ENCODE data around the gene KLF3. TPM values are rescaled to one million over a fixed set of nuclear protein-coding genes. Genes with fewer than 3 reads are reported as not detected.

The KLF3 gene
- total and polyA plus RNA-seq, 2 experiments from 2014 or later: 15.0 to 16.5 TPM

DNA sequence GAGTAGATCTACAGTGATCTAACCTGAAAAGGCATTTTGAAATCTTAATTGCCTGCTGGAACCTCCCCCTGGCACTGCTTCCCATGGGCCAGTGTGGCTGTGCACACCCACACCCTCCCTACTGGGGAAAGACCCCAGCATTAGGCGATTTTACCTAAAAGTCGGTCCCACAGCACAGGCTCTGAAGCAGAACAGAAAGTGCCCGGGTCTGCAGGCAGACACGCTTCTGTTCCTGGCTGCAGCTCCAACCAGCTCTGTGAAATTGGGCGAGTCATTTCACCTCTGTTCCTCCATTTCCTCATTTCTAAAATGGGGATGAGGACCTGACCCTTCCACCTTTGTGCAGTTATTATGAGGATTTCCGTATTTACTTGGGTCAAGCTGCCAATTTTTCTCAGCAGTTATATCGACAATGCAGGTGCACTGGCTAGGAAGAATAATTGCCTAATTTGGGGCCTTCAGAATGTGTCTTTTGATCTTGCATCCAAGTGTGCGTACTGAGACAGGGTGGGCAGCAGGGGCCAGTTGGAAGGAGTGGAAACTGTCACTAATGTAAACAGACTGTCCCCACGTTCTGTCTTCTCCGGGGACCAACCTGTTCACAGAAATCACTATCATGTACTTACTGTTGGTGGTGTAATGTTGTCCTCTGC is 7.1 kb downstream of the KLF3 start (continued):
- TF ChIP-seq, protein P1, sequence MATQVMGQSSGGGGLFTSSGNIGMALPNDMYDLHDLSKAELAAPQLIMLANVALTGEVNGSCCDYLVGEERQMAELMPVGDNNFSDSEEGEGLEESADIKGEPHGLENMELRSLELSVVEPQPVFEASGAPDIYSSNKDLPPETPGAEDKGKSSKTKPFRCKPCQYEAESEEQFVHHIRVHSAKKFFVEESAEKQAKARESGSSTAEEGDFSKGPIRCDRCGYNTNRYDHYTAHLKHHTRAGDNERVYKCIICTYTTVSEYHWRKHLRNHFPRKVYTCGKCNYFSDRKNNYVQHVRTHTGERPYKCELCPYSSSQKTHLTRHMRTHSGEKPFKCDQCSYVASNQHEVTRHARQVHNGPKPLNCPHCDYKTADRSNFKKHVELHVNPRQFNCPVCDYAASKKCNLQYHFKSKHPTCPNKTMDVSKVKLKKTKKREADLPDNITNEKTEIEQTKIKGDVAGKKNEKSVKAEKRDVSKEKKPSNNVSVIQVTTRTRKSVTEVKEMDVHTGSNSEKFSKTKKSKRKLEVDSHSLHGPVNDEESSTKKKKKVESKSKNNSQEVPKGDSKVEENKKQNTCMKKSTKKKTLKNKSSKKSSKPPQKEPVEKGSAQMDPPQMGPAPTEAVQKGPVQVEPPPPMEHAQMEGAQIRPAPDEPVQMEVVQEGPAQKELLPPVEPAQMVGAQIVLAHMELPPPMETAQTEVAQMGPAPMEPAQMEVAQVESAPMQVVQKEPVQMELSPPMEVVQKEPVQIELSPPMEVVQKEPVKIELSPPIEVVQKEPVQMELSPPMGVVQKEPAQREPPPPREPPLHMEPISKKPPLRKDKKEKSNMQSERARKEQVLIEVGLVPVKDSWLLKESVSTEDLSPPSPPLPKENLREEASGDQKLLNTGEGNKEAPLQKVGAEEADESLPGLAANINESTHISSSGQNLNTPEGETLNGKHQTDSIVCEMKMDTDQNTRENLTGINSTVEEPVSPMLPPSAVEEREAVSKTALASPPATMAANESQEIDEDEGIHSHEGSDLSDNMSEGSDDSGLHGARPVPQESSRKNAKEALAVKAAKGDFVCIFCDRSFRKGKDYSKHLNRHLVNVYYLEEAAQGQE (IDR thresholded peaks at IDR 0.05; ENCODE audit: unreplicated experiment): no peak
- TF ChIP-seq POLR2AphosphoS5 (IDR thresholded peaks at IDR 0.05; ENCODE audit: low read depth) (no peak), CREB1 (CRISPR knock-in tag; IDR thresholded peaks at IDR 0.05; ENCODE audit: low read depth) (no peak), JUNB (IDR thresholded peaks at IDR 0.05; ENCODE audit: unreplicated experiment) (no peak)

DNA sequence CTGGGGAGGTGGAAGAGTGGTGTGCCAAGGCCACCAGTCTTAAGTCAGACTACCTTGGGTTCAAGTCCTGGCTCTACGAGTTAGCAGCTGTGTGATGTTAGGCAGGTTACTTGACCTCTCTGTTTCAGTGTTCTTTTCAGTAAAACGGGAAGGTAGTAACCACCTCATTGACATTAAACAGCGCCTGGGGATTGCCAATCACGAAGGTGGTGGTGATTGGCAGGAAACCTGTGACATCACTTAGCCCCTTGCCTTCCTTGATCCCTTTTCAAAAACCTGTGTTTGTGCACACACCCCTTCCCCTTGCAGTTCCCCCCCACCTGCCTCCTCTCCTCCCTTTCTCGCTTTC is 7.6 kb downstream of the KLF3 start:
- Histone ChIP-seq H3K4me3 (no peak overlapping the region), H3K27me3 (ENCODE audit: insufficient read depth) (no peaks in the 10 kb centered on the region), H3K27ac (ENCODE audit: low read depth) (no peak overlapping the region), H4K20me1 (replicated peaks; ENCODE audit: insufficient read depth) (no peaks in the 10 kb centered on the region; the same call in 1 of the 2 replicates), H3K9me2 (ENCODE audit: insufficient read depth) (no peaks in the 10 kb centered on the region), H3F3A (replicated peaks; ENCODE audit: low read depth) (no peaks in the 10 kb centered on the region), H2AFZ (no peak overlapping the region), H3K79me2 (replicated peaks; ENCODE audit: insufficient read depth) (peaks cover 88% of the 10 kb centered on the region), H3K36me3 (ENCODE audit: insufficient read depth) (no peaks in the 10 kb centered on the region), H3K4me2 (peak overlapping the region; percentile 42), H3K4me1 (ENCODE audit: insufficient read depth) (peaks cover 70% of the 10 kb centered on the region)
- Mint-ChIP-seq H3K9me3 (no peaks in the 10 kb centered on the region), H3K4me1 (peaks cover 88% of the 10 kb centered on the region), H3K27me3 (ENCODE audit: insufficient read depth, low read depth, poor library complexity) (peaks cover 14% of the 10 kb centered on the region), H3K4me3 (no peak overlapping the region; the same call in 2 of the 3 replicates), H3K36me3 (ENCODE audit: low read depth) (peaks cover 6% of the 10 kb centered on the region; the same call in 2 of the 3 replicates), H3K27ac (peak overlapping the region; percentile 49; the same call in 1 of the 2 replicates)
- no peak for DNase-seq (ENCODE audit: low spot score)
- no peak for TF ChIP-seq ZNF331 (CRISPR knock-in tag; IDR thresholded peaks at IDR 0.05; ENCODE audit: low read depth)
- TF ChIP-seq ZNF114 (CRISPR knock-in tag; IDR thresholded peaks at IDR 0.05): no peak
- TF ChIP-seq JUNB (IDR thresholded peaks at IDR 0.05; ENCODE audit: unreplicated experiment): no peak
- TF ChIP-seq EZH2phosphoT487 (IDR thresholded peaks at IDR 0.05; ENCODE audit: unreplicated experiment): no peak
- TF ChIP-seq, protein P2, sequence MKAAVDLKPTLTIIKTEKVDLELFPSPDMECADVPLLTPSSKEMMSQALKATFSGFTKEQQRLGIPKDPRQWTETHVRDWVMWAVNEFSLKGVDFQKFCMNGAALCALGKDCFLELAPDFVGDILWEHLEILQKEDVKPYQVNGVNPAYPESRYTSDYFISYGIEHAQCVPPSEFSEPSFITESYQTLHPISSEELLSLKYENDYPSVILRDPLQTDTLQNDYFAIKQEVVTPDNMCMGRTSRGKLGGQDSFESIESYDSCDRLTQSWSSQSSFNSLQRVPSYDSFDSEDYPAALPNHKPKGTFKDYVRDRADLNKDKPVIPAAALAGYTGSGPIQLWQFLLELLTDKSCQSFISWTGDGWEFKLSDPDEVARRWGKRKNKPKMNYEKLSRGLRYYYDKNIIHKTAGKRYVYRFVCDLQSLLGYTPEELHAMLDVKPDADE (IDR thresholded peaks at IDR 0.05): no peak
- TF ChIP-seq, protein P1 (IDR thresholded peaks at IDR 0.05; ENCODE audit: unreplicated experiment): no peak
- ATAC-seq: no peak
